Measurements from ENCODE around the gene IGLL5. TPM values are rescaled to one million over a fixed set of nuclear protein-coding genes. Genes with fewer than 3 reads are reported as not detected.

Gene IGLL5
- total RNA-seq, 4 donors from 2014 or later: 1.1 to 35.5 (median 6.0) TPM; not detected in 1

GRCh38 chr22:22851969-22852368 lies 35.6 kb upstream of the IGLL5 start:
- no peak for DNase-seq
- no peaks in the 10 kb centered on the region for H3K27me3 ChIP-seq
- TF ChIP-seq POLR2A (IDR thresholded peaks at IDR 0.05) (no peak), CTCF (IDR thresholded peaks at IDR 0.05) (no peak)
- no peaks in the 10 kb centered on the region for H3K36me3 ChIP-seq
- no peaks in the 10 kb centered on the region for H3K4me1 ChIP-seq
- no peak overlapping the region for H3K27ac ChIP-seq
- H3K9me3 ChIP-seq: no peaks in the 10 kb centered on the region
- H3K4me3 ChIP-seq: no peak overlapping the region

DNA sequence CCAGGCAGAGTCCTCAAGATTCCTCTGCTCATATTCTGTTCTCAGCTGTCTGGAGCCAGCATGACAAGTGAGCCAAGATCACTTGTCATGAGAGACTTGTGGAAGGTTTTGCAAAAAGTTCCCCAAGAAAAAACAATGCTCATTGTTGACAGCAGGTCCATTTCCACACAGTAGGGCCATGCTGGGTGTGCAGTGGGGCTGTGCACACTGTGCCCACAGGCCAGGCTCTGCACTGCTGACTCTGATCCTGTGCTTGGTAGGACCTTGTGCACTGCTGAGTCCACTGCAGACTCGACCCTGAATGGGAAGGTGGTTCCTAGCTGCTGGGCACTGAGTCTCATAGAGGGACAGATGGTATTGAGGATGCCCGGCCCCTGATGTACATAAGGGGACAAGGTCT lies 33.9 kb upstream of the IGLL5 start:
- Histone ChIP-seq H3K36me3 (no peaks in the 10 kb centered on the region), H3K4me3 (no peak overlapping the region), H3K27me3 (no peaks in the 10 kb centered on the region), H3K27ac (no peak overlapping the region), H3K4me1 (no peaks in the 10 kb centered on the region), H3K9me3 (no peaks in the 10 kb centered on the region)
- TF ChIP-seq POLR2A (IDR thresholded peaks at IDR 0.05) (no peak), CTCF (IDR thresholded peaks at IDR 0.05) (no peak)
- no peak for DNase-seq

- H3K4me3 ChIP-seq: no peak overlapping the region
These were observed 33.1 kb upstream of the IGLL5 start for GRCh38 chr22:22854466-22854865.

GRCh38 chr22:22855085-22855484 lies 32.5 kb upstream of the IGLL5 start:
- Histone ChIP-seq H3K27me3 (no peaks in the 10 kb centered on the region), H3K9me3 (no peaks in the 10 kb centered on the region), H3K27ac (no peak overlapping the region), H3K36me3 (no peaks in the 10 kb centered on the region), H3K4me1 (no peaks in the 10 kb centered on the region), H3K4me3 (no peak overlapping the region)
- DNase-seq: no peak
- no peak for TF ChIP-seq CTCF (IDR thresholded peaks at IDR 0.05)
- TF ChIP-seq POLR2A (IDR thresholded peaks at IDR 0.05): no peak

More at GRCh38 chr22:22854466-22854865, 33.1 kb upstream of the IGLL5 start:
- no peak for DNase-seq
- H3K27me3 ChIP-seq: no peaks in the 10 kb centered on the region
- H3K27ac ChIP-seq: no peak overlapping the region
- H3K9me3 ChIP-seq: no peaks in the 10 kb centered on the region
- H3K36me3 ChIP-seq: no peaks in the 10 kb centered on the region
- TF ChIP-seq CTCF (IDR thresholded peaks at IDR 0.05) (no peak), POLR2A (IDR thresholded peaks at IDR 0.05) (no peak)
- H3K4me1 ChIP-seq: no peaks in the 10 kb centered on the region

DNA sequence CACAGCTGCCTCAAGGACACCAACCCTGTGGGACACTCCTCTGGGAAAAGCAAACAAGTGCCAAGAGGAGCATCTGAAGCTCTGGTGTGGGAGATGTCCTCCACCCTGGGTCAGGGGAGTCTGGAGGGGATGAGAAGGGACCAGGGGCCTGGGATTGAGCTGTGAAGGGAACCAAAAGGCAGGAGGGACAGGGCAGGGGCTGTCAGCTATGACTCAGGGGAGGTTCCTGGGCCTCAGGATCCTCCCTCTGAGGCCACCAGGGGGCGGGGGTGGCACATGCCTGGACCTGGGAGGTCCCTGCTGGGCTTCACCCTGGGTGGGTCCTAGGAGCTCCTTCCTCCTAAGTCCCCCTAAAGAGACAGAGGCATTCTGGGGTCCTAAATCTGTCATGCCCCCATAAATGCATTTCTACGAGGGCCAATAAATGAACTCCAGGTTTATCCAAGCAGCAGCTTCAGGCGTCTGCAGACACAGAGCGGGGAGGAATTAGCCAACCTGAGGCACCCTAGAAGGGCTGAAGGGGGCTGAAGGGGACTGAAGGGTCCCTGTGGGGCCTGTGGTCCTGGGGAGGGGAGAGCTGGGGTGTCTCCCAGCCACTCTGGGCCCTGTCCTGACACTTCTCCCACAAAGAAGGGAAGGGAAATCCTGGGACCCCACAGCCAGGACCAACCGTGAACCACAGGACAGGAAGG lies 31.9 kb upstream of the IGLL5 start:
- TF ChIP-seq POLR2A (IDR thresholded peaks at IDR 0.05) (no peak), CTCF (IDR thresholded peaks at IDR 0.05) (peak; percentile 23 to 65 (median 36))
- H3K27me3 ChIP-seq: no peaks in the 10 kb centered on the region
- peak in 2 of 3 donors; percentile 48 to 65 for DNase-seq
- no peaks in the 10 kb centered on the region for H3K9me3 ChIP-seq
- H3K4me1 ChIP-seq: no peaks in the 10 kb centered on the region
- no peak overlapping the region for H3K27ac ChIP-seq
- H3K4me3 ChIP-seq: no peak overlapping the region
- no peaks in the 10 kb centered on the region for H3K36me3 ChIP-seq

Measured in Peyer's patch (tissue), 4 donors.